CD4-positive, alpha-beta T cell treated with Interleukin-4 for 1 hour (primary cell): ENCODE data around the gene NTM.
A peak's percentile ranks its signal among the peaks of the same experiment; 100 is the strongest.

ENCODE experiments used
- DNase-seq, 2 donors: peaks; one replicate each; pipeline ENCODE4 v3.0.0-alpha.2; 2020 to 2022

The NTM gene

DNA sequence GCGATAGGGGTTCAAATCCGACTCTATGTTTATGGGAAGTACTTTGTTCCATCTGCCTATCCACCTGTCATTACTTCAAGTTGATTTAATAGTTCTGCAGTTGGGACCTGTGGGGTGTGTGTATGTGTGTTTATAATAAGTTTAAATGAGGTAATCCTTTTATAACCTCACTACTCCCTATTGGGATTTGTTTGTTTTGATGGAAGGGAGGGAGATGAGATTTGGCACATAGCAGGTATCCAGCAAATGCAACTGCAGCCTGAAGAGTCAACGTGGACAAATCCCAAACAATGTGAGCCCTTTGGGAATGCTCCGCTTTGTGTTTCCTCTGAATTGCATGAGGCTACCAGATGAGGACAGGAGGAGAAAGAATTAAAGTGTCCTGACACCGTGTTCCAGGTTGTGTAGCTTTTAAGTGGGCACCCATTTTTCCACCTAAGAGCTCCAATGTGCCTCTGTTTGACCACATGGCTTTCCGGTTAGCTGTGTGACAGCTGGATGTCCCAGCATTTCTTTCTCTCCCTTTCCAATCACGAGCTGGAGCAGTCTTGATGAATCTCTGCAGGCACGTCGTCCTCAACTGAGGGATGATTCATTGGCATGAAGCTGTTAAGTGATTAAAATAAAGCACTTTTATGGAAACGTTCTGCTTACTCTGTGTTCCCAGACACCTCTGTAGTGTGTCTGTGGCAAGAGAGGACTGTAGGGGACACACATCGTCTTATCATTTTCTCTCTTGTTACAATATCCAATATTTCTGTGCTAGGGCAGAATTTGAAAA, 610.7 kb downstream of the NTM start:
- no peak for DNase-seq

DNA sequence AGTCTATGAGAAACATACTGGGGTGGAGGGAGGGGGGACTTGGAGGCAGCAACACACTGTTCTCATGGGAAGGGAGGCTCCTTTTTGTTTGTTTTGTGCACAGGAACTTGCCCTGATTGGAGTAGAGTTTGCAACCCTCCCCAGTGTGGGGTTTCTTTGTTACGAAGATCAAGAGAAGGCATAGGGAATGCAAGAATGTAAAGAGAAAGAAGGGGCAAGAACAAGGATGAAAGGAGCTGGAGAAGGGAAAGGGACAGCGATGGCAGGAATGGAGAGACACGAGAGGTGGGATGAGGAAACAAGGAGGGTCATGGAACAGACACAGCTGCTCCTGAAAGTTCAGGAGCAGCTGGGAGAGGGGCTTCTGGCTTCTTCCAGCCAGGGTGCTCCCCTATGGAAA, 611.7 kb downstream of the NTM start:
- no peak for DNase-seq

DNA sequence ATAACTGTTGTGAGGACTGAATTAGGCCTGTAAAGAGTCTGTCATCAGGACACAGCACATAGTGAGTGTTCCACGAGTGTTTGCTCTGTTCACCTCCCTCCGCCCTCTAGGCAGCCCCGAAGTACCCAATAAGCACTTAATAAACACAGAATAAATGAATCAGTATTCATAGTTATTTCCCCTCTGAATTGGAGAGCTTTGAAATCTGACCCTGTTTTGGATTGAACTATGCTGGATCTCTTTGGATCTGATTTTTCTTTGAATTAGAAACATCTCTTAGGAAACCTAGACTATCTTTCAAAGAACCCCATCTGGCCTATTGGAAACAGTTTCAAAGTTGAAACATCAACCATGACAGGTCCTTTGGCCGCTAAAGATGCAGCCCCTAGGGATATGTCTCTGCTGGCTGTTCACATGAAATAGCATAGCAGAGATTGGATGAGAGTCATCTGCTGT, 615.5 kb downstream of the NTM start:
- DNase-seq: no peak

DNA sequence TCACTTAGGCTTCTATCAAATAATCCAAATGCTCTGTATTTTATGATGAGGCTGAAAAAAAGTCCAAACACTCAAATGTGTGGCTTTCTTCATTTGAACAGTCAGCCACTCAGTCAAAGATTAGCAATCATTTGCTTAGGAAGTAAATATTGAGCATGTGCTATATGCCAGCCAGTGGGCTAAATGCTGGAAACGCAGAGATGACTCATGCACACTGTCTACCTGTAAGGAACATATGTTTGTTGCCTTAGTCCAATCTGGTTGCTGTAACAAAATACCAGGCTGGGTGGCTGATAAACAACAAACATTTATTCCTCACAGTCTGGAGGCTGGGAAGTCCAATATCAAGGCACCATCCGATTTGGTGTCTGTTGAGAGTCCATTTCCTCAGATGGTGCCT, 617.3 kb downstream of the NTM start:
- no peak for DNase-seq

DNA sequence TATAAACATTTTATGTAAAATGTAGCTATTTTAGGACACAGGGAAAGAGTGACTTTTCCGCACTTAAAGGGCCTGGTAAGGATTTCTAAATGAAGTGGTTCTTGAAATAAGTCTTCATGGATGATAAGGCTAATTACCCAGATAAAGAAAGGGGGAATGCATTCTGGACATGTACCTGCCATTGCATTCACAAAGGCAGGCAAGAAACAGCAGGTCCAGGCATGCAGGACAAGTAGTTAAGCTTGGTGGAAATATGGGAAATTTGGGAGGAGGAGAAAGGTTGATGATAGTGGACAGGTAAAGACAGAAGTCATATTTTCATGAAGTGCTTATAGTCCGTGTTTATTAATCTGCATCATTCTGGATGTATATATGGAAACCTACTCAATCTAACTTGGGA, 621.2 kb downstream of the NTM start:
- DNase-seq: no peak

DNA sequence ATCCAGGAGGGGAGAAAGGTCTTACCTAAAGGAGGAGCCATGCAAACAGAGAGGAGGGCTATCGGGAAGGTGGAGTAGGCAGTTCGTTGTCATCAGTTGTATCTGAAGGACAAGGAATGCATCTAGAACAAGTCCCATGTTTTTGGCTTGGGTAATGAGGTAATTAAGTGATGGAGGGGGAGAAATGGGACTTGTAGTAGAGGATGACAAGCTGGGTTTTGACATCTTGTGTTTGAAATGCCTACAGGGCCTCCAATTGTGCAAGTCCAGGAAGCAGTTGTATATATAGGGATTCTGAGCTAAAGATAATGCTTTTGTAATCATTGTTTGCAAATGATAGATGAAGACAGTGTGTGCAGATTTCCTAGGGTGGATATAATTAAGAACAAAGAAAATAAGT, 622.8 kb downstream of the NTM start:
- no peak for DNase-seq

DNA sequence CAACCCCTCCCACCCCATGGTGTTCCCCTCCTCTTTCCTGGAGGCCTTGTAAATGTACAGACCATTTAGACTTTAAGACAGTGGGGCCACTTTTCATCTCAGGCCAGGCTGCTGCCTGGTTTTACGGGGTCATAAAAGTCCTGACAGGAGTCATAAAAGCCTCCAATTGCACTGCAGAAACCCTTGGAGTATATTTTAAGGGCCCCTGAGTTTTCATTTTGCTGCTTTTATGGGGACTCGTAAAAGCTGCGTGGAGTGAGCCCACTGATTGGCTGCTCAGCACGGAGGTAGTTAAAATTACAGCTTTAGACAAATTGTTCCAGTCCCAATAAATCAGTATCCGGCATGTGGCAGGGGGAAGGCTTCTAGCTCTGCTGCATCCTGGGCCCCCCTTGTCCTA, 627.6 kb downstream of the NTM start:
- no peak for DNase-seq

DNA sequence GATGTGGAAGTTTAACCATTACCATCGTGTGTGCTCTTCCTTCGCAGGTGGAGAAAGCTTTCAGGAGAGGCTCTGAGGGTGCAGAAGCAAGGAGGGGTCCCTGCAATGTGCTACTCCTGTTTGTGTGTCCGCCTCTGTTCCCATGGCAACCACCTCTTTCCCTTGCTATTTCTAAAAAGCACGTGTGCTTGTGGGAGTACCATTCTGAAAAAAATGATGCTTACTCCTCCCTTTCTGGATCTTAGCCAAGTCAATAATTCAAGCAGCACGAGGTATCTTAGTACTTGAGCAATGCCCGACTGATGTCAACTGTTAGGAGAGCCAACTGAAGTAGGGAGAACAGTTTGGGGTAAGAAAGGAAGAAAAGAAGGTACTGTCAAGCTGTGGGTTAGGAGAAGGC, 628.7 kb downstream of the NTM start:
- DNase-seq: no peak

DNA sequence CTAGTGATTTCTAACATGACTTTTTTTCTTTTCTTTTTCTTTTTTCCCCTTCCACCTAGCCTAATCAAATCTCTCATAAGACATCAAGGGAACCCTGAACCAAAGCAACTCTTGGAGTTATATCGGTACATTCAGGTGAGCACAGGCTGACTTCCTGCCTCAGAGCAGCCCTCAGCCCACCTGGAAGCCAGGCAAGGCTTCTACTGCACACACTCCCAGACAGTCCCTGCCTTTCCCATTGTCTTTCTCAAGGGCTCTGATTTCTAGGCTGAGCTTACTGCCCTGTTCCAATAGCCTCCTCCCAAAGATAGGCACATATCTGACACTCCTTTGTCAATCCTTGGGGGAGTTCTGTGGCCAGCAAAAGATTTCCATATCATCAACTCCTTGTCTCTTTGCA, 629.5 kb downstream of the NTM start:
- no peak for DNase-seq

DNA sequence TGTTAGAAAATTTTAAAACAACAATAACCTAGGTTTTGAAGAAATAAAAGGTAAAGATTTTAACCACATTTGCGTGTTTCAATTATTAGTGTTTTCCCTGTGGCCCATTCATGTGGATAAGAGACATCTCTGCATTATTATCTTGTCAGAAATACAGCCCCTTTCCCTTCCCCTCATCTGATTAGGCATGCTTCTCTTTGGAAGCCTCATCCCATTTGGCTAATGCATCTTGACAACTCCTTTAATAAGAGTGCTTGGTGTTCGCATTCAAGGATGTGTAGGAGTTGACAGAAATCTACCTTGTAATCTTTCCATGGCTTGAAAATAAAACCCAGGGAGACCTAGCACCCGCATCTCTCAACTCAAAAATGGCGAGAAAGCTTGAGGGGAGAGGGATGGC, 635.5 kb downstream of the NTM start:
- DNase-seq: no peak

DNA sequence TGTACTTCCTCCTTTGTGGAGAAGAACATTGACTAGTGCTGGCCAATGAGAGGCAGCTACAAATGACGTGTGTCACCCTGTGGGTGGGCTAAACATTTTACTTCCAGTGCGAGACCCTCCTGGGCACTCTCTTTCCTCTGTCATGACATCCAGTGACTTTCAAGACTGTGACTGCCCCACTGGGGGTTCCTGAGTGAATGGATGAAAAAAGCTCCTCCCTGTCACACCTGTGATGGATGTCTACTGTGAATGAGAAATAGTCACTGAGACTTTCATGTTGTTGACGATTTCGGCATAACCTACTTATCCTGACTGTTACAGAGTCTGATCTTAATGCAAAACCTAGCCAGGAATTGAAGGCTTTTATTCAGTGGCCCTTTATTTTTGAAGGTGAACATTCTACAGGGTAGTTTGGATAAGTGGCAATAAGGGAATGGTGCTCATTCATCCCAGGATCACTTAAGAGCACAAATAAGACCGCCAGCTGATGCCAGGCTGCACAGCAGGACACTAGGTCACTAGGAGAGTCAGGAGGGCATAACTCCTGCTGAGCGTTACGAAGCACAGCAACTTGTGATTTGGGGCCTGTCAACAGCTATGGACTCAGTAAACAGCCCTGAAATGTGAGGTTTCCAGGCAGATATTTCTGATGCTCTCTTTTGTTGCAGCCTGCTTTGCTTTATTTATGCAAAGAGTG, 636.6 kb downstream of the NTM start:
- DNase-seq: no peak

DNA sequence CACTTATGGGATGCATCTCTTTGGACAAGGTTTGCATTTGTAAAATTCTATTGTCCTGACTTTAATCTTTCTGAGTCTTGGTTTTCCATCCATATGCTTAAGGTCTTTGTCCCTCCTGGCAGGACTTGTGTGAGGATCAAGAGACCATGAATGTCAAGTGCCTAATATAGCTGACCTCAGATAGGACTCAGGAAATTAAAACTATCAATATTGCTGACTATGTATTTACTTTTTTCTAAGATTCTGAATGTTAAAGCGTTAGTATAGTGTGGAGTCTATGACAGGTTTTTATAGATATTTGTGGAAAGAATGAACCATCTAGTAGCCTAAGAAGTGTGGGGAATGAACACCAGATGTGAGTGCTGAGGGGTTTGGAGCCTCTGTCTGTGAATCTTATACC, 637.8 kb downstream of the NTM start:
- DNase-seq: no peak

DNA sequence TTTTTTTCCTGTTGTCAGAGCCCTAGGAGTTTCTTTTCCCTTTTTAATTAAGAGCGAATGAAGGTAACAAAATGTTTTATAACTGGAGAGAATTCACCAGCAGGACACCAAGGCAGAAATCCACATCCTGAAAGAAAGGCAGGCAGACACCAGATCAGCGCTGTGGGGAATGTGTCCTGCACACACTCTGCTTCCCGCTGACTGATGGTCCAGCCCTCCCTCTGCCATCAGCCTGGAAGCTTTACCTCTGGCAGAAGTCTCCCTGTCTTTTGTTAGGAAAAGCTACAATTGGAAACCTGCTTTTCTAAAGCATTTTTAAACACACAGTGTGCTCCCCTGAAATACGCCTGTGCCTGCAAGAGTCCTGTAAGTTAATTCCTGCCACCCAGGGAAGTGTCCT, 638.5 kb downstream of the NTM start:
- no peak for DNase-seq

DNA sequence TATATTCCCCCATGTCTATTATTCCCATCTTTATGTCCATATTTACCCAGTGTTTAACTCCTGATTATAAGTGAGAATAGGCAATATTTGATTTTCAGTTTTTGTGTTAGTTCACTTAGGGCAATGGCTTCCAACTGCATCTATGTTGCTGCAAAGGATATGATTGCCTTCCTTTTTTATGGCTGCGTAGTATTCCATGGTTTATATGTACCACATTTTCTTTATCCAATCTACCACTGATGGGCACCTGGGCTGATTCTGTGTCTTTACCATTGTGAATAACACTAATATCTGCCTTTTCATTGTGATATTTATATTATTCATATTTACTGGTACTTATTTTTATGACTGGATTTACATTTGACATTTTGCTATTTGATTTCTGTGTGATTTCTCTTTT, 649.6 kb downstream of the NTM start:
- DNase-seq: no peak

DNA sequence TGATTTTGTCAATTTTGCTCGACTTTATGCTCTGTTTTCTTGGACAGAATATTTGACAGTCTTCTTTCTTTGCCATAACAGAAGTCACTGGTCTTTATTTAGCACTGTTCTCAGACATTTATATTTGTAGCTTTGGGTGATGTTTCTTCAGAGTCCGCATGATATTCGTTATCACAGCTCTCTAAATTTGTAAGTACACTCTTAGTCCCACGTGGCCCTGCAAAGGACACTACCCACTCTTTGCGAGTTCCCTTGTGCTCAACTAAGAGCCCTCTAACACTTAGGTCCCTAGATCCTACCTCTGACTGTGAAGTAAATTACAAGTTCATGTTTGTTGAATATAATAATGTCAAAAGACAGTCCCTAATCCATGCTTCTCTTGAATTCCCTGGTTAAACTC, 651.9 kb downstream of the NTM start:
- no peak for DNase-seq

DNA sequence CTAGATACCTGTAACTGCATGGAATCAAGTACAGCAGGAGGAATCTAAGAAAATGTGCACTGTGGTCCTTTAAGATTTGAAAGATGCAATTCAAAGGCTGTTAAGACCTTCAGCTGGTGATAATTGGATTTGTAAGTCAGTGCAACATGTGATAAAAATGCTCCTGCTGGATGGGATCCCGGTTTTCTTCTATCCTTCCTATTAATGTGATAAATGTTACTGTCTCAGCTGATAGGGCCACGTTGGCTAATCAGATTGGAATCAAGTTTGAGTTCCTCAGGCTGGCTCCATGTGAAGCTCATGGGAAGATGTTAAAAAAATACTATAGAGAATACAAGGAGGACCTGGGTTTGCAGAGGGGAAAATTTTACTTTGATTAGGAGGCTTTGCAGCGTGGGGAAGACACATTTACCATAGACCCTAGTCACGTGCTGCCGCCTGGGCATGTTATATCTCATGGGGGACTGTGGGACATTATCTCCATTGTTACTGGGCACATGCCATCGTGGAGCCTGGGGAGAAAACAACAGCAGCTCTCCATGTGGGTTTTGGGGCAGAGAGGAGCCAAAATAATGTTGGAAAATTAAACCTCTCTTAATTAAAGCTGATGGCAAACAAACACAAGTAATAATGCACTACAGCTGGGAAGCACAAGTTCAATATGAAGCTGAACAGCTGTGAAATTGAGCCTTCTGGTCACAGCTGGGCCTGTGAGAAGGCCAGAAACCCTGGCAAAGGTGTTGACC, 652.5 kb downstream of the NTM start:
- no peak for DNase-seq

DNA sequence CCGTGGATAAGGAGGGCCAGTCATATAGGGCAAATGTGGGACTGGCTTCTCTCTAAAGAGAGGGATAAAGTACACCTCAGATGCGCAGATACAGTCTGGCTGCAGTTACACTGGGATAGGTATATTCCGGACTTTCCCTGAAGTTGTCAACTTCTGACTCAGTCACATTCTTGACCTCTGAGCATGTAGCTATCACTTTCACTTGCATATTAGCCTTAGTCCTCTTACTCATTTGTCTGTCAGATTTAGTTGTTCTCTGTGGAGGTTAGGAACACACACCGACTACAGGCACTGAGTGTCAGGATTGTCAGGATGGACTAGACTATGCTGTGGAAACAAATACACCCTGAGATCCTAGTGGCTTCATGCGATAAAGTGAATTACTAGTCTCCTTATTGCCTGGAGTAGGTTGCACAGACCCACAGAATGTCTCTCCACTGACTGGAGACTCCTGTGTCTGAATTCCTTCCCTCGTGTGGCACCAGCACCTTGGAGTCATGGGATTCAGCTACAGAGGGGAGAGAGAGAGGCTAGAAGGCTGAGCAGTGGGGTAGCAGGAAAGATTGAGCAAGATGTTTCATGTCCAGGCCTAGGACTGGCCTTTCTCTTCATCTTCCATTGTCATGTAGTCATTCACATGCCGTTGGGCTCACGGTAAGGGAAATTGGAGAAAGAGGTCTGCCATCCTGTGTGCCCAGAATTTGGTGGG, 654.3 kb downstream of the NTM start:
- no peak for DNase-seq

DNA sequence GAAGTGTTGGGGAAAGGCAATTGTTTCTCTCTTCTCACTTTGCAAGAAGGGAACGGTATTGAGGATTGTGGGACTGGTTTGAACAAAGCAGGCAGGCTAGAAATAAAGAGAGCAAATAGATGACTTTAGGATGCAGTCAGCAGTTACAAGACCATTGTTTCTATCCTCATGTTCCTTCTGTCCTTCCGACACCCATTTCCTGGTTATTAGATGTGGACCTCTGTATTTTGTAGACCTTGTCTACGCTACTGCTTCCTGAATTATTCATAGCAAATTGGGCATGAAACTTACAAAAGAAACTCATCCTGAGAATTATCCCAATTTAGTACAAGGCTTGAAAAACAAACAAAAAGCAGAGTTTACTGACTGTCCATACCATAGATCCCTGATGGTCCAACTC, 656.3 kb downstream of the NTM start:
- DNase-seq: no peak

DNA sequence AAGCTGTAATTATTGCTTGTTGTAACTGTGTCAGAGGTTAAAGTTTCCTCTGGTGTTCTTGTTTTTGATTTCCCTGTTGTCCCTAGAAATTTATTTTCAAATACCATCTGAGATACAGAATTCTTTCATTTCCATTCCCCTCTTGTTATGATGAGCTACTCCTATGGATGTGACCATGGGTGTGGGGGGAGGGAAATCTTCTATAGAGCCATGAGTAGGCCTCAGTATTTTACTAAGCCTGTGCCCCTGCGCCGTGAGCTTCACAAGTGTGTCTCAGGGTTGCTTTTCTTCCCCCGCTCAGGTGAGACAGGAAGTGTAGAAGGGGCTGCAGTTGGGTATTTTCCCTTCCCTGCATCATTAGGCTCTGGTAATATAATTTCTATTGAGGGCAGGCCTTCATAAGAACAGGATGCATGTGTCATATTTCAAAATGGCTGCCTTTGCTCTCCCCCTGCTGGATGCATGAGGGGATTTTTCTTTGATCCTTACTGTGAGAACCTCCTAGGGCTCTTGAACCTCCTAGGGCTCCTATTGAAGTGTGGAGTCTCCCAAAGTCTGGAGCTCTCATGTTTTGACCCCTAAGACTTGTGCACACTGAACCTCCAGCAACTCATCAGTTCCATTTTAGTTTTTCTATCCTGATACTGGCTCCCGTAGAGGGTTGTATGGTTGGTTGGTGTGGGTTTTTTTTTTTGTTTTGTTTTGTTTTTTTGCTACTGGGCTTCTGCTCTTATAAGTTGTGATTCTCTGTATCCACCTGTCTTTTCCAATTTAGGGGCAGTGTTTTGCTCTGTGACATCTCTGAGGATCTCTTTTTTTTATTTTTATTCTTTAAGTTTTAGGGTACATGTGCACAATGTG, 658.2 kb downstream of the NTM start:
- peak in 1 of 2 donors; percentile 14 for DNase-seq

DNA sequence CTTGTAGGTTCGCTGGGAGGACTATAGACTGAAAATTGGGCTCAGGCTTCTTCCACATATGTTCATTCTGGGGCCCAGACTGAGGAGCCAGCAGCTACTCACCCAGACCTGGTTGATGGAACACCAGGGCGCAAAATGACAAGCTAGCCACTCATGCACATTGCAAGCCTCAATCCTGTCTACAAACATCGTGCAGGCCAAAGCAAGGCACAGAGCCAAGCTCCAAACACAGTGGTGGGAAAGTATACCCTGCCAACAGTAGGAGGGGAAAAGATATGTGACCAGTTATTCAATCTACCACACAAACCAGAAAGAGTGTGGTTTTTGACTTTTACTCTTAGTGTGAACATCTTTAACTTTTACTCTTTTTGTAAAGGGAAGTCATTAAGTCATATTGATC, 660.5 kb downstream of the NTM start:
- no peak for DNase-seq

DNA sequence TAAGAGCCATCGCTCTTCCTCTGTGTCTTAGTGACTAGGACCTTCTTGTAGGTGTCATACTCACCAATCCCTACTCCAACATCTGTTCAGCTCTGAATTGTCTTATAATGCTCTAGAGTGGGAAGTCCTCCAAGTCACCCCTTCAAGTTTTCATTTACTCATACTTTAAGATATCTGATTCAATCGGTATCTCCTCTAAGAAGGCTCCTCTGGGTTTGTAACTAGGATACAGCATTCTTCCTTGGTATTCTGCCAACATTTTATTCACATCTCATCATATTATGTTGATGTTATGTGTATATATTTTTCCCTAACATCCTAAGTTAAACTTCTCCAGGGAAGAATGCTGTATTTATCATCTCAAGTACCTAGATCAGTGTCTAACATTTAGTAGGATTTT, 662.1 kb downstream of the NTM start:
- DNase-seq: no peak

DNA sequence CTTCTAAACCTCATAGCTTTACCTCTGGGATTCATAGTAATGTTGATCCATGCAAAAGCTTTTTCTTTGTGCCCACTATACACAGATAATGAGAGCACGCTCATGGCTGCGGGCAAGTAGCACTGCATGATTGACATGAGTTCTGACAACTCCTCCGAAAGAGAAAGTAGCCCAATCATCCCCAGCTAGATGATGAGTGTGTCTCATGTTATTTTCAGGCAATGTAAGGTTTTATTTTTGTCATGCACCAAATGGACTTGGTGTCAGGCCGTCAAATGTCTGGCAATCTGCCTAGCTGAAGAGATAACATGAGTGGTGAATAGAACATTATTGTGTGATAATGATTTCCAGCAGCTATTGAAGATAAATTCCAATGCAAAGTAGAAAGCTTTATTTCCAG, 662.6 kb downstream of the NTM start:
- DNase-seq: no peak
